Neural progenitor cell (in vitro differentiated cells): ENCODE measurements around the gene C20orf144.

ENCODE experiments used
- EZH2 ChIP-seq: fragments of 200-600 bp; sonication (generic); IDR thresholded peaks from 2 replicates; pipeline ENCODE4 v1.6.1; 2017; ENCODE audit warnings: antibody characterized with exemption, mild to moderate bottlenecking, moderate library complexity
- TF ChIP-seq, protein P1 (sequence below): fragments of 200-600 bp; sonication (generic); IDR thresholded peaks from 2 replicates; pipeline ENCODE4 v1.5.1; 2017; ENCODE audit warnings: antibody characterized with exemption, mild to moderate bottlenecking

DNA sequence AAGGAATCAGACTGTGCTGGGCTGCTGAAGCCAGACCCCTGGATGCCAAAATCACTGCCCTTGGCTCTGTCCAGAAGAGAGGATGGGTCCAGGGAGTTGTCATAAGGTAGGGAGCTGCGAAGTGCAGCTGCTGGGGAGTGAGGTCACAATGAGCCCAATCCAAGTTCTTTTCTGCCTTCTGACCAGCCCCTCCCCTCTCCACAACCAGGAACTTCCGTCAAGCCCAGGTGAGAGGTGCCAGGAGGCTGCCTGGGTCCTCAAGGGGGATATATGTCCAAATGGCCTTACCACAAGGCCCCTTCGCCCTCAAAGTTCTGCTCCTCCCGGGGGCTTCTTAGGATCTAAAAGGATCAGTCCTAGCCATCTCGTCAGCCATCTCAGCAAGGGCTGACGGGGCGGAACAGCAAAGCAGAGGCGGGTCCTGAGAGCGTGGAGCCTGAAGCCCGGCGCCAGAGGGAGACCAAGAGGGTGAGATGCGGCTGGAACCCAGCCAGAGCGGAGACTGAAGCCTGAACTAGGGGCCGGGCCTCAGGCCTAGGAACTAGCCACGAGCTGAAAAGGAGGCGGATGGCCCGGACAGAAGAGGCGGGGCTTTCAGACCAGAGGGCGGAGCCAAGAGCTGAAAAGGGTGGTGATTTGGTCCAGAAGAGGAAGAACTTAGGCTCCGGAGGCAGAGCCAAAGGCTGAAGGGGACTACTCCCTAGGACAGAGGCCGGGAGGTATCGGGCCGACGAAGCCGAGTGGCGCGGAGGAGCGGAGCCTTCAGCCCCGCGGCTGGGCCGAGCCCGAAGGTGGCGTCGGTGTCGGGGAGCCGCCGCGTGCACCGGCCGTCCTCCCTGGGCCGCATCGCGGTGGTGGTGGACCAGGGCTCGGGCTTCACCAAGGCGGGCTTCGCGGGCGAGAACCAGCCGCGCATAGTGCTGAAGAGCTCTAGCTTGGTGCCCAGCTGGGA is 4.4 kb downstream of the C20orf144 start, which contains the start of gene ACTL10:
- TF ChIP-seq EZH2: no peak
- TF ChIP-seq, protein P1, sequence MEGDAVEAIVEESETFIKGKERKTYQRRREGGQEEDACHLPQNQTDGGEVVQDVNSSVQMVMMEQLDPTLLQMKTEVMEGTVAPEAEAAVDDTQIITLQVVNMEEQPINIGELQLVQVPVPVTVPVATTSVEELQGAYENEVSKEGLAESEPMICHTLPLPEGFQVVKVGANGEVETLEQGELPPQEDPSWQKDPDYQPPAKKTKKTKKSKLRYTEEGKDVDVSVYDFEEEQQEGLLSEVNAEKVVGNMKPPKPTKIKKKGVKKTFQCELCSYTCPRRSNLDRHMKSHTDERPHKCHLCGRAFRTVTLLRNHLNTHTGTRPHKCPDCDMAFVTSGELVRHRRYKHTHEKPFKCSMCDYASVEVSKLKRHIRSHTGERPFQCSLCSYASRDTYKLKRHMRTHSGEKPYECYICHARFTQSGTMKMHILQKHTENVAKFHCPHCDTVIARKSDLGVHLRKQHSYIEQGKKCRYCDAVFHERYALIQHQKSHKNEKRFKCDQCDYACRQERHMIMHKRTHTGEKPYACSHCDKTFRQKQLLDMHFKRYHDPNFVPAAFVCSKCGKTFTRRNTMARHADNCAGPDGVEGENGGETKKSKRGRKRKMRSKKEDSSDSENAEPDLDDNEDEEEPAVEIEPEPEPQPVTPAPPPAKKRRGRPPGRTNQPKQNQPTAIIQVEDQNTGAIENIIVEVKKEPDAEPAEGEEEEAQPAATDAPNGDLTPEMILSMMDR: no peak
